CD4-positive, alpha-beta T cell treated with Interleukin-4 for 4 hours (primary cell): ENCODE measurements around the gene NLGN1.

Source experiments
- DNase-seq: peaks from one replicate; pipeline ENCODE4 v3.0.0-alpha.2; 2020

The NLGN1 gene

GRCh38 chr3:174116421-174116820 is 718.9 kb downstream of the NLGN1 start:
- DNase-seq = no peak

GRCh38 chr3:174120997-174121396 is 723.5 kb downstream of the NLGN1 start:
- no peak for DNase-seq

- DNase-seq = no peak
Observed at GRCh38 chr3:174122411-174122810, 724.9 kb downstream of the NLGN1 start.

- no peak for DNase-seq
Observed at GRCh38 chr3:174125267-174125824, 727.8 kb downstream of the NLGN1 start.

- DNase-seq = no peak
Observed at GRCh38 chr3:174126990-174127758, 729.6 kb downstream of the NLGN1 start.

GRCh38 chr3:174132006-174132405 is 734.5 kb downstream of the NLGN1 start:
- DNase-seq = no peak

DNA sequence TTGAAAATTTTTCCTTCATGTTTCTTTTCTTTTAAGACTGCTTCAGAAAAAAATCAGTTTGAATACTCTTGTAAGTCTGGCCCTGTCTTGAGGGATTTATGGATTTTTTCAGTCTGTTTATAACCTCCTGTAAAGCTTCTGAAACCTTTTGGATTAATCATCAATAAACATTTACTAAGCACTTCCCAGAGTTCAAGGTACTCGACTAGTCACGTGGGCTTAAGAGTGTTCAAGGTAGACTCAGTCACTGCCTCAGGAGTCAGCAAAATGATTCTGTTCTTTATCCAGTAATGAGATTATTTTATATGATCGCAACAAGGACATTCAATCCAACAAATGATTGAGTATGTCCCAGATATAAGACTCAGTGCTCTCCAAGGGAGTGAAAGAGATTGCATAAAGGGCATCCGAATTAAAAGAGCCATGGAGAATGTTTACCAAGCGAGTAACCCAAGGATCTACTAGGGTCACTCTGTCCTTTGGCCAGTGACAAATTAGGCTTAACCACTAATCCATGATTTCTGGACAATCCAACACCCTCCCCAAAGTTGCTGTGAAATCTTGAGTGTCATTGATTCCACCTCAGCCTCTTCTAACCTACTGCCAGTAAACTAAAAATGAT is 735.0 kb downstream of the NLGN1 start:
- no peak for DNase-seq

GRCh38 chr3:174146008-174146407 is 748.5 kb downstream of the NLGN1 start:
- no peak for DNase-seq

DNA sequence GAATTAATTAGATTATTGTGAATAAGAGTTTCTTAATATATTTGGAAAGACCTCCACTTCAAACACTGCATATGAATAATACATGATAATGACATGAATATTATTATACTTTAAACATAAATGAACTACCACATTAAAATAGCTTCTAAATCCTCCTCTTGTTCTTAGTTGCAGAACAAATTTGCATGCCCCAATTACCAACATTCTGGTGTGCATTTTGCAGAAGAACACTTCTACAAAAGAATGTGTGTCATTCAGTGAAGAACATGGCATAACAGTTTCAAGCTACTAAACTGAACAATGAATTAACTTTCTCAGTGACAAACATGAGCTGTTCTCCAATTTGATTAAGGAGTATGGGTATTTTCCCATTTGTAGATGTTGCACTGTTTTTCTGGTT is 750.3 kb downstream of the NLGN1 start:
- no peak for DNase-seq

- DNase-seq = no peak
Observed at GRCh38 chr3:174153871-174154270, 756.3 kb downstream of the NLGN1 start.

DNA sequence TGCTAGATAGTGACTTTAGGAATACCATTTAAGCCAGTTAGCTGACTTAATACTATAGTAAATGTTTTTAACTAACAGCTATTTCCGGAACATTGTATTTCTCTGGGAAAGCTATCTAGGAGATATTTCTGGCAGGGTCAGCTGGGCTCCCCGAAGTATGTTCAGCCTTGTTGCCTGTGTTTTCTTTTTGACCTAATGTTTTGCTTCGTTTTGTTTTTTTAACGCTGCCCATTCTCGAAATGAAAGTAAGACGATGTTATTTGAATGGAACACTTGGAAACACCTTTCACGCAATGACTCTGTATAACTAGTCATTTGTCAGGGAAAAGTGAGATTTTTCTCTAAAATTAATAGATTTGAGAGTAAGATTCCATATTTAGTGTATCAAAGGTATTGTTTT is 758.7 kb downstream of the NLGN1 start:
- DNase-seq = no peak

- DNase-seq = no peak
Observed at GRCh38 chr3:174158674-174159073, 761.1 kb downstream of the NLGN1 start.

- DNase-seq = no peak
Observed at GRCh38 chr3:174159604-174160003, 762.1 kb downstream of the NLGN1 start.

DNA sequence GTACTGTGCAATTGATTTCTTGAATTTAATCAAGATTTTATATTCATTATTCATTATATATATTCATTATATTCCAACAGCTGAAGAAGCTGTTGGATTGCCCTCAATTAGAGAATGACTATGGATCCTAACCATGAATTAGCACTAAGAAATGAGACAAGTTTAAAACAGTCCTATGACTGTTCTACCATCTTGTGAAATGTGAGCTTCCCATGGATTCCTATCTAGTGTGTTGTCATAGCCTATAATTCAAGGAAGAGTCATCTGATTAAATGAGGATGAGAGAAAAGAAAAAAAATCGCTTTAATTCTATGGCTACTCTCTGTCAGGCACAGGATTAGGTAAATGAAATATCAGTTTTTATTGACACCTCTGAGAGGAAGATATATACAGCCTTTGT is 765.0 kb downstream of the NLGN1 start:
- no peak for DNase-seq

DNA sequence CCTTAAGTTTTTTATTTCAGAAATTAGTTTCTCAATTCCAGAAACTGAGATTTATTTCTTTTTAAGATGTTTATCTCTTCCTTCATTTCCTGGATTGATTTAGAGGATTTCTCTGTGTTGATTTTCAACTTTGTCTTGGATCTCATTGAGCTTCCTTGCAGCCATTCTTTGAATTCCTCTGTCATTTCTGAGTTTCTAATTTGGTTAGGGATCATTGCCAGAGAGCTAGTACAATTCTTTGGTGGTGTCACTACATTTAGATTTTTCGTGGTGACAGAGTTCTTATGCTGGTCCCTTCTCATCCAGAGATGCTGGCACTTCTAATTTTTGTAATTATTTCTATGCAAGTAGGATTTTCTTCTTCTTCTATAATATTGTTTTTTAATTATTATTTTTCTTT is 770.5 kb downstream of the NLGN1 start:
- DNase-seq = no peak

- DNase-seq = no peak
Observed at GRCh38 chr3:174168538-174169254, 771.2 kb downstream of the NLGN1 start.

- DNase-seq = no peak
Observed at GRCh38 chr3:174169736-174170135, 772.2 kb downstream of the NLGN1 start.

DNA sequence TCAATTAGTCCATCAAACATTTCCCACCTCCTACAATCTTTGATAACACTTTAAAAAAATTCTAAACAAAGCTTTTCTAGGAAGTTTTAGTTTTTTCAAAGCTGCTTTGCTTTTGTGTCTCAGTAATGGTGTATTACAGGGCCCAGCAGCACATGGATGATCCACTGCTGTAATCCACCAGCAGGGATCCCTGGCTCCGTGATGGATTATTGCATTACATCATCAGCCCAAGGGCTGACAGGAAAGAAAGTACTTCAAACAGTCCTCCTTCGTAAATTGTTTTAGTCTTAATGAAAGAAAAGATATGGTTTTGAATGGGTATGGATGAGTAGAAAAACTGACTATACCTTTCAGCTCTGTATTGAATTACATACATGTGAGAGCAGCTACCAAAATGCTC is 772.7 kb downstream of the NLGN1 start:
- DNase-seq = no peak

- DNase-seq = no peak
Observed at GRCh38 chr3:174186377-174186989, 788.9 kb downstream of the NLGN1 start.

- no peak for DNase-seq
Observed at GRCh38 chr3:174191380-174191779, 793.8 kb downstream of the NLGN1 start.

GRCh38 chr3:174191895-174192294 is 794.4 kb downstream of the NLGN1 start:
- DNase-seq = no peak

DNA sequence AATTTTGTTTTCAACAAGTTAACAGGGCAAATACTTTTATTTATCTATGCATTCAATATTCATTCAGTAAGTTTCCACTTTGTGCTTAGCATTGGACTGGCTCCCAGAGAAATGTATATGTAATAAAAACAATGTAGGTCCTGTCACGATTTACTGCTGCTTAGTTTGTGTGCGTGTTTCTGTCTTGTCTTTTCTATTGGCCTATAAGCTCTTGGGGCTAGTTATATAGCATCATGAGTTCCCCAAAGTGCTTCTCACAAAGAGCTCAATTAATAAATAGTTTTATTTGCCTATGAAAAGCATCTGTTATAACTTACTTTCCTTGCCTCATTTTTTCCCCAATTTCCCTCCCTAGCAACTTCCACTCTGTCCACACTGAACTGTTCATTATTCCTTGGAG is 794.9 kb downstream of the NLGN1 start:
- DNase-seq = no peak

- no peak for DNase-seq
Observed at GRCh38 chr3:174193604-174194003, 796.1 kb downstream of the NLGN1 start.
